ENCODE results near the gene ACTR1A. TPM values are rescaled to one million over a fixed set of nuclear protein-coding genes. Genes with fewer than 3 reads are reported as not detected.

ACTR1A gene
- total and polyA plus RNA-seq, 9 of the 15 experiments (the other 6 are each of a cell fraction or from before 2014, with no cell fraction given) = 36.3 to 77.2 (median 49.6) TPM

GRCh38 chr10:102450374-102451104 is 52.0 kb downstream of the ACTR1A start (continued):
- no peak for TF ChIP-seq HBP1 (CRISPR knock-in tag; IDR thresholded peaks at IDR 0.05)
- no peak for TF ChIP-seq PTBP1 (IDR thresholded peaks at IDR 0.05; ENCODE audit: low read depth, low read length)
- TF ChIP-seq ZNF282 (CRISPR knock-in tag; IDR thresholded peaks at IDR 0.05) = no peak
- no peak for TF ChIP-seq CEBPB (tag; IDR thresholded peaks at IDR 0.05)
- peak in 1 of 2 experiments; percentile 63; a peak in 1 of 4 replicates for TF ChIP-seq ZNF639 (CRISPR knock-in tag; conservative IDR thresholded peaks at IDR 0.05 in 1 of 2, IDR thresholded peaks at IDR 0.05 in 1 of 2)
- TF ChIP-seq, protein P1, sequence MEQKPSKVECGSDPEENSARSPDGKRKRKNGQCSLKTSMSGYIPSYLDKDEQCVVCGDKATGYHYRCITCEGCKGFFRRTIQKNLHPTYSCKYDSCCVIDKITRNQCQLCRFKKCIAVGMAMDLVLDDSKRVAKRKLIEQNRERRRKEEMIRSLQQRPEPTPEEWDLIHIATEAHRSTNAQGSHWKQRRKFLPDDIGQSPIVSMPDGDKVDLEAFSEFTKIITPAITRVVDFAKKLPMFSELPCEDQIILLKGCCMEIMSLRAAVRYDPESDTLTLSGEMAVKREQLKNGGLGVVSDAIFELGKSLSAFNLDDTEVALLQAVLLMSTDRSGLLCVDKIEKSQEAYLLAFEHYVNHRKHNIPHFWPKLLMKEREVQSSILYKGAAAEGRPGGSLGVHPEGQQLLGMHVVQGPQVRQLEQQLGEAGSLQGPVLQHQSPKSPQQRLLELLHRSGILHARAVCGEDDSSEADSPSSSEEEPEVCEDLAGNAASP (IDR thresholded peaks at IDR 0.05) = no peak
- no peak for TF ChIP-seq LARP7 (IDR thresholded peaks at IDR 0.05)
- TF ChIP-seq ZNF395 (CRISPR knock-in tag; IDR thresholded peaks at IDR 0.05) = peak; percentile 91
- TF ChIP-seq SRSF3 (IDR thresholded peaks at IDR 0.05; ENCODE audit: insufficient read depth, low read length) = no peak
- TF ChIP-seq, protein P2, sequence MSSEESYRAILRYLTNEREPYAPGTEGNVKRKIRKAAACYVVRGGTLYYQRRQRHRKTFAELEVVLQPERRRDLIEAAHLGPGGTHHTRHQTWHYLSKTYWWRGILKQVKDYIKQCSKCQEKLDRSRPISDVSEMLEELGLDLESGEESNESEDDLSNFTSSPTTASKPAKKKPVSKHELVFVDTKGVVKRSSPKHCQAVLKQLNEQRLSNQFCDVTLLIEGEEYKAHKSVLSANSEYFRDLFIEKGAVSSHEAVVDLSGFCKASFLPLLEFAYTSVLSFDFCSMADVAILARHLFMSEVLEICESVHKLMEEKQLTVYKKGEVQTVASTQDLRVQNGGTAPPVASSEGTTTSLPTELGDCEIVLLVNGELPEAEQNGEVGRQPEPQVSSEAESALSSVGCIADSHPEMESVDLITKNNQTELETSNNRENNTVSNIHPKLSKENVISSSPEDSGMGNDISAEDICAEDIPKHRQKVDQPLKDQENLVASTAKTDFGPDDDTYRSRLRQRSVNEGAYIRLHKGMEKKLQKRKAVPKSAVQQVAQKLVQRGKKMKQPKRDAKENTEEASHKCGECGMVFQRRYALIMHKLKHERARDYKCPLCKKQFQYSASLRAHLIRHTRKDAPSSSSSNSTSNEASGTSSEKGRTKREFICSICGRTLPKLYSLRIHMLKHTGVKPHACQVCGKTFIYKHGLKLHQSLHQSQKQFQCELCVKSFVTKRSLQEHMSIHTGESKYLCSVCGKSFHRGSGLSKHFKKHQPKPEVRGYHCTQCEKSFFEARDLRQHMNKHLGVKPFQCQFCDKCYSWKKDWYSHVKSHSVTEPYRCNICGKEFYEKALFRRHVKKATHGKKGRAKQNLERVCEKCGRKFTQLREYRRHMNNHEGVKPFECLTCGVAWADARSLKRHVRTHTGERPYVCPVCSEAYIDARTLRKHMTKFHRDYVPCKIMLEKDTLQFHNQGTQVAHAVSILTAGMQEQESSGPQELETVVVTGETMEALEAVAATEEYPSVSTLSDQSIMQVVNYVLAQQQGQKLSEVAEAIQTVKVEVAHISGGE (CRISPR knock-in tag; IDR thresholded peaks at IDR 0.05) = peak in 1 of 3 experiments; percentile 73; a peak in 2 of 6 replicates
- TF ChIP-seq BCOR (IDR thresholded peaks at IDR 0.05) = no peak
- TF ChIP-seq ARNT (IDR thresholded peaks at IDR 0.05) = no peak
- TF ChIP-seq RAD21 (CRISPR knock-in tag; conservative IDR thresholded peaks at IDR 0.05 in 1 of 2, IDR thresholded peaks at IDR 0.05 in 1 of 2) = 0 out of 4 replicates have a peak, but pooled peaks of 1 of the 2 experiments have one; percentile 7
- TF ChIP-seq CHD1 (IDR thresholded peaks at IDR 0.05; ENCODE audit: low read length) = peak; percentile 17
- TF ChIP-seq POU5F1 (IDR thresholded peaks at IDR 0.05; ENCODE audit: borderline replicate concordance, low read depth, low read length, partially characterized antibody) = no peak
- no peak for TF ChIP-seq RBM34 (IDR thresholded peaks at IDR 0.05; ENCODE audit: borderline replicate concordance, insufficient read depth, low read length)
